Jurkat, Clone E6-1 (cell line): Measurements from ENCODE around the gene NCKAP5.

ENCODE experiments used
- DNase-seq: peaks from one replicate; pipeline ENCODE4 v3.0.0-alpha.2; 2011; ENCODE audit warnings: low read depth, low spot score
- H3K4me3 ChIP-seq: 2 replicates; pipeline ENCODE4 v1.5.1; 2011; ENCODE audit warnings: mild to moderate bottlenecking, low read length, control low read depth, moderate library complexity

Gene NCKAP5

DNA sequence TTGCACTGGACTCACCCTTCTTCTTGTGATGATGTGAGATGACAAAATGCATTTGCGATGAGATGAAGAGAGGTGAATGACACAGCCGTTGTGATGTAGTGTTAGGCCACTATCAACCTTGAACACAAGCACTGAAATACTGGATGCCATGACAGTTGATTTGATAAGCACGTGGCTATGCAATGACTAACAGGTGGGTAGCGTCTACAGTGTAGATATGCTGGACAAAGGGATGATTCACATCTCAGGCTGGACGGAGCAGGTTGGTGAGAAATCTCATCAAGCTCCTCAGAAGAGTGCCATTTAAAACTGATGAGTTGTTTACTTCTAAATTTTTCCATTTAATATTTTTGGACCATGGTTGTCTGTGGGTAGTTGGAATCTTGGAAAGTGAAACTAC is 522.5 kb downstream of the NCKAP5 start:
- no peak for DNase-seq
- H3K4me3 ChIP-seq, result no peak overlapping the region

DNA sequence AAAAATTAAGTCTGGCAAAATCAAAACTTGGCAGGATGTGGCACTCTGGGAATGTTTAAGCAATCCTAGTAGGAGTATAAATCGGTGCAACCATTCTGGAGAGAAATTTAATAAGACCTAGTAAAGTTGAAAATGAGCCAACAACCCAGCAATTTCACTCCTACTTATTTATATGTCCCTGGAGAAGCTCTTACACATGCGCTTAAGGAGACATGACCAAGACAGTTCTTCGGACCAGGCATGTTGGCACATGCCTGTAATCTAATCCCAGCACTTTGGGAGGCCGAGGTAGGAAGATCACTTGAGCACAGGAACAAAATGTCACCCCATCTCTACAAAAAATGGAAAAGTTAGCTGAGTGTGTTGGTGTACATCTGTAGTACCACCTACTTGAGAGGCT is 523.7 kb downstream of the NCKAP5 start:
- no peak overlapping the region for H3K4me3 ChIP-seq
- no peak for DNase-seq

DNA sequence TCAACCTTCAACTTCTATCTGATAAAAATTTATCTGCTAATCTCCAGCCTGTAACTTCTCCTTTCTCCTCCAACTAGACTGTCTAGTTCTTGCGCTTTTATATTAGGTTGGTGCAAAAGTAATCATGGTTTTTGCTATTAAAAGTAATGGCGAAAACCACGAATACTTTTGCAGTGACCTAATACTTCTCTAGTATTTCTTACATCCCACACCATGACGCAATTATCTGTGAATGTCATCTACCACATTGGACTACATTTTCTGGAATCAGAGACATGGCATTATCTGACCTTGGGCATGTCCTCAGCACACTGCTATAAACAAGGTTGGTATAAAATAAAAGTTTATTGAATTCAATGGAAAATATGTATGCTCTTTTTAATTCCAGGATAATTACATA is 528.1 kb downstream of the NCKAP5 start:
- DNase-seq, result no peak
- H3K4me3 ChIP-seq, result no peak overlapping the region

DNA sequence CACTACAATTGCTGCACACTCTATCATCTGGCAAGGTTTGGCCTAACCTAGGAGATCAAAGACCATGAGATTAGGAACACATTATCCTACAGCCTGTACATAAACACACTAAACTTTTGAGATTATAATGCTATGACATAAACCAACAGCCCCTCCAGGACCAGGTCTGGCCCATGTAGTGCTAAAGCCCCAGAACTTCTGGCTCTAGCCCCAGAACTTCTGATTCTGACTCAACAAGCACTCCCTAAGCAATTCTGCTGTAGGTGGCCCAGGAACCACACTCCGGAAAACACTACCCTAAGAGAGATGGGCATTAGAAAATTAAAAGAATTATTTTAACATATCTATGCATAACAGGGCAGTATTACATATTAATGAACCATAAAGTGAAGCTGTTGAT is 528.7 kb downstream of the NCKAP5 start:
- no peak for DNase-seq
- H3K4me3 ChIP-seq, result no peak overlapping the region

DNA sequence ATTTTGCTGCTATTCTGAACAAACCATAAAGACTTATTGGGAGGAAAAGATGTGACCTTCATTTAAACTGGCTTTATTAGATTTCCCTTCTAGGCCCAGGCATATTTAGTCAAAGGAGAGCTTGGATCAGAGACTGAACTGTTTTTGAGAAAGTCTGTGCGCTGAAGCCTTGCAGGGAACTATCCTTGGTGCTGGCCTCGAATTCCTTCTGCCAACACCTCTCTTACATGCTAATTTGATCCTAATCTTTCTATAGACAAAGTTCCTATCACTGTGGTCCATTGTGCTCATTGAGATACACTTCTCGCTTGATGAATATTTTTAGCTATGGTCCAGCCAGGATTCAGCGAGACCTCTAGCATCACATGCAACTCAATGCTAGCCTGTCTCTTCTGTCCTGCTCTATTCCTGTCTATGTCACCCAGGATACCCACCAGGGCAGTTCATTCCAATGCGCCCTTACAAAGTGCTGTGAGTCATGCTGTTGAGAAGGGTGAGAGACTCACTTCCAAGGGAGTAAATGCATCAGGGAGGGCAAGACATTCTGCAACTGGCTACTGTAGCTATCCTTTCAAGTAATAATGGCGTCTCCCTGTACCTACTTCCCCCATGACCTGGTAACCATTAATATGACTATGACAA is 541.6 kb downstream of the NCKAP5 start:
- DNase-seq, result no peak

DNA sequence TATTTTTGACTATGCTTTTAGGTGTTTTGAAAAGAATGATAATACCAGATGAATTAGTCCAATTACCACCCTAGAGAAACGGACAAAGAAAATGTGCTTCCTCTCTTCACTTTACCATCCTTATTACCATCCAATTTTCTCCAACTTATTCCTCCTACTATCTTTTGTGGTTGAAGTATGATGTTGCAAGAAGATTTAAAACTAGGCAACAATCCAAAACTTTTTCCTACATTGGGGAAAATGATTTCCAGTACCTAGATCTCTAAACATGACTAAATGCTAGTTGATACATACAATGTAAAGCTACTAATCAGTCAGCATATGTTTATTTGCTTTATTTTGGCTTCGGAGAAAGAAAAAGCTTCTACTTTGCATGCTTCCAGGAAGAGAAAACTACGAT is 543.3 kb downstream of the NCKAP5 start:
- H3K4me3 ChIP-seq, result no peak overlapping the region
- DNase-seq, result no peak

More for the DNA sequence above, 541.6 kb downstream of the NCKAP5 start:
- H3K4me3 ChIP-seq, result no peak overlapping the region

DNA sequence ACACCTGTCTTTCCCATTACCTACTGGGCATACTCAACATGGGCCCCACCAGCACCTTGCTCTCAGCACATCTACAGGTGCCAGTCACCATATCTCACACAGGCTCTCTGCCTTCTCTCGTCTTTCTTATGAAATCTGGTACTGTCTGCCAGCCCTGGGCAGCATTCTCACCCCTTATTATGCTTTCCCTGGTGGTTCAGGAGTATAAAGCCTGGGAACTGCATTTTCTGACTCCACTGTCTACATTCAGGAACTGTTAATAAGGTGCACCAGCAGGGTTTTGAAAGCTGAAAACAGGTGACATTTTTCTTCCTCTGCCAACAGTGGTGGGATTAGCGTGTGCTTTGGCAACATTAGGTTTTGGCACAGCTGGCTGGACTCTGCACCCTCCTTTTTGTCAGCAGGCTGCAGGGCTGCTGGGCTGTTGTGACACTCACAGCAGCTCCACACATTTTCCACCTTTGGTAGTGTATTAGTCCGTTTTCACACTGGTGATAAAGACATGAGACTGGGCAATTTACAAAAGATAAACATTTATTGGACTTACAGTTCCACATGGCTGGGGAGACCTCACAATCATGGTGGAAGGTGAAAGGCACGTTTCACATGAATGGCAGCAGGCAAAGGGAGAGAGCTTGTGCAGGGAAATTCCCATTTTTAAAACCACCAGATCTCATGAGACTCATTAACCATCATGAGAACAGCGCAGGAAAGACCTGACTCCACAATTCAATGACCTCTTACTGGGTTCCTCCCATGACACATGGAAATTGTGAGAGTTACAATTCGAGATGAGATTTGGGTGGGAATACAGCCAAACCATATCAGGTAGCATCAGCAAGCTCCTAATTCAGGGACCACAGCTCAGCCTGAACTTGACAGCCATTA is 555.2 kb downstream of the NCKAP5 start:
- no peak for DNase-seq
- H3K4me3 ChIP-seq, result no peak overlapping the region

DNA sequence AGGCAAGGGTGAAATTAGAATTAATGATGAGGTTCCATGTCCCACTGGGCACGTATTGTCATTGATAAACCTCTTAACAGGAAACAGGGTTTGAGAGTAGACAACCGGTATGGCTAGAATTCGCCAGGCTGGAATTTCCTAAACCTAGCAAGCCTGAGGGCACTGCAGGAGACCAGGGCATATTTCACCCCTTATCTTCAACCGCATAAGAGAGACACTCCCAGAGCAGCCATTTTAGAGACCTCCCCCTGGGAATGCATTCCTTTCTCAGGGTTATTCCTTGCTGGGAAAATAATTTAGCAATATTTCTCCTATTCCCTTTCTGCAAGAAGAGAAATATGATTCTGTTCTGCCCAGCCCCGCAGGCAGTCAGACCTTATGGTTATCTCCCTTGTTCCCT is 563.6 kb downstream of the NCKAP5 start:
- no peak overlapping the region for H3K4me3 ChIP-seq
- no peak for DNase-seq

DNA sequence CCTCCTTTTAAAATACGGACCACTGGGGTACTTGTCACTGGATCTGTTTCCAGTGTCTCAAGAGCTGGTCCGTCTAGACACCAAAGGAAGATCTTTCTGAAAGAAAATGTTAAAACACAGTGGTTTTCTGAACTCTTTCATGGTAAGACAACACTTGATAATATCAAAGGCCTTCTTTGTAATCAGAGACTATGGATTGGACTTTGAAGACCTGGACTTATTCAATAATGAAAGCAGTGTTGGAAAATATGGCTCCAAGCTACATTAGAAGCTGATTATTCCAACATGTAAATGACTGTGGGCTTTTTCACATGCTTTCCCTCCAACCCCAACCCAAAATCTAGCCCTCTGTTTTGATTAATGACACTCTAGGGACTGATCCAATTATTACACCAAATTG is 568.8 kb downstream of the NCKAP5 start:
- H3K4me3 ChIP-seq, result no peak overlapping the region
- DNase-seq, result no peak

DNA sequence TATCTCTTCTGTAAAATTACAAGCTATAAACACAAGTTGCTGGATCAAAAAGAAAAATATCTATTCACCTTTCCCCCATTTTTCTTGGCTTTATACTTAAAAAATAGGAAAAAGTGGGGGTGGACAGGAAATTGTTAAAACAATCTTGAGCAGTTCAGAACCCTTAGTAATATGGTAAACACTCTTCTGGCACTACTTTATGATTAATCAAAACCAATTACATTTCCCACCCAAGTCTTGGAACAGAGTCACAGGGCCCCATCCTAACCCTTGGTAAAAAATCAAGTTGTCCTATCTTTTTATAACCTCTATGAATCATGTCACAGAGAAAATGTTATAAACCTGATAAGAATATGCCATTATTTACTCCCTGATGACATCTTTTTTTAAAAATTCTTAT is 570.0 kb downstream of the NCKAP5 start:
- DNase-seq, result no peak
- no peak overlapping the region for H3K4me3 ChIP-seq

DNA sequence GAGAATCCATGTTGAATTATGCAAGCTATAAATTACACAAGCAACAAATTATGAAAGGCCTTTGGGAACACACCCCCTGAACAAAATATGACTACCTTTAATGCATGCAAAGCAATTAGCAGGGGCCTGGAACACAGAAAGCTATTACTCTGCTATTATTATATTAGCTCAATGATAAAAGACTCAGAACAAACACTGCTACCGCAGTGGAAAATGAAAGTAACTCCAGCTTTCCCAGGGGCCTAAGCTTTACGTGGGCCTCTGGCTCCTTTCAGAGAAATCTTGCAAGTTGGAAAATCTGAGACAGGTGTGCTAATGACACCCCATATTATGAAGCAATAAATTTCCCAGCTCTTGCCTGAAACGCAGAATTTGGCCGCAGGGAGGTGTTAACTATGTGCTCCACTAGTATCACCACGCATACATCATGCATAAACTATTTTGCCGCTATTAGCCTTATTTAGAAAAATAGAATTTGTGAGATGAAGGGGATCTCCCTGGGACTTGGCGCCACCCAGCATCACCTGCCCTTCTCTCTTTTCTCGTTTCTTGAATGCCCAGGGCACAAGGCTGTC is 576.7 kb downstream of the NCKAP5 start:
- H3K4me3 ChIP-seq, result no peak overlapping the region
- DNase-seq, result no peak

DNA sequence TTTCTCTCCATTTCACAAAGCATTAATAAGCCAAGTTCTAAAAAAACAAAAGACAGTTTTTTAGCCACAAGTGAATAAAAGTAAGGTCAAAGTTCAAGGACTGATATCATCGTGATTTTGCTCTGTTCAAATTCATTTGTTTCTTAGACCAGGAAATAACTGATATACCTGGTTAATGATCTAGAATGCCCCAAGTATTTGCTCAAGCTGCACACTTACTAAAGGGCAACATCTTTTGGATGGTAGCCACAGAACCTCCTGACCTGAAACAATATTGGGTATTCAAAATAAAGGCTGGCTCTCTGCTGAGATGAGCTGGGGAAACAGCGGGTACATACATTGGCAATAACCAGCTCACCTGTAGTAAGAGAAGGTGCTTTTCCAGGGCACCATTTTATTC is 583.5 kb downstream of the NCKAP5 start:
- H3K4me3 ChIP-seq, result no peak overlapping the region
- DNase-seq, result no peak

DNA sequence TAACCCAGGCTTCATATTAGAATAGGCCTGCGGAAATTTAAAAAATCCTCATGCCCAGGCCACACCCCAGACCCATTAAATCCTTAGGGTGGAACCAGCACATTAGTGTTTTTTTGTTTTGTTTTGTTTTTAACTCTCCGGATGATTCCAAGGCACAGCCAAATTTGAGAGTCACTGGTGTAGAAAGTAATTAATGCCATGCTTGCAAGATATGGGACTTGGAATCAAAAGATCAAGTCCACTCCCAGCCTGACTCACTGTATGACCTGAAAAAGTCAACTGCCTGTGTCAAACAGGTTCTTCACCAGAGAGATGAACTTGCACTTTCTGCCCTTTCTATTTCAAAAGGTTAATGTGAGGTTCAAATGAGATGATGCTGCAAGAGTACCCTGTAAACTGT is 588.0 kb downstream of the NCKAP5 start:
- DNase-seq, result no peak
- H3K4me3 ChIP-seq, result no peak overlapping the region

DNA sequence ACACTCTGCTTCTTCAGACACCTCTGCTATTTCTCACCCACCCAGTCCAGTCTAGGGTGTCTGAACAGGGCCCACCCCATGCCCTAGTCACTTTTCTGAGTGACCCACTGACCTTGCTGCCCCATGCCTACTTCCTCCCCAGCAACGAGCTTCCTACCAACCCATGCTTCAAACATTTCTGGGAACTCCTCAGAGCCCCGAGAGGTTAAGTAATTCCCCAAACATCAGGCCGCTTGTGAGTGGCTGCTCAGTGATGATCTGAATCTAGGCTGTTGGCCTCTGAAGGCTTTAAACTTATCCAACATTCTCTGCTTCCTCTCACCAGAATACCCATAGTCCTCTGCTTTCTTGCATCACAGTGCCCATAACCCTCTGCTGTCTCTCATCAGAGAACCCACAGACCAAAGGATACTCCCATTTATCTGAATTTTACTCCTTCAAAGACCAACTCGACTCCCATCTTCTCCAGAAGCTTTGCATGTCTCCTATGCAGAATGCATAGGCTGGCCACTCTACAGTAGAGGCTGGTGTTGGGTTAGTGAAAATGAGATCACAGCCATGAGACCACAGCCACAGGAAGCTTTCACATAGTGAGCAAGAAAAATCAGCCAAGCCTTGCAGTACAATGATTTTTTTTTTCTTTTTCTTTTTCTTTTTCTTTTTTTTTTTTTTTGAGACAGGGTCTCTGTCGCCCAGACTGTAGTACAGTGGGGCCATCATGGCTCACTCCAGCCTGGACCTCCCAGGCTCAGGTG is 588.7 kb downstream of the NCKAP5 start:
- H3K4me3 ChIP-seq, result no peak overlapping the region
- no peak for DNase-seq

DNA sequence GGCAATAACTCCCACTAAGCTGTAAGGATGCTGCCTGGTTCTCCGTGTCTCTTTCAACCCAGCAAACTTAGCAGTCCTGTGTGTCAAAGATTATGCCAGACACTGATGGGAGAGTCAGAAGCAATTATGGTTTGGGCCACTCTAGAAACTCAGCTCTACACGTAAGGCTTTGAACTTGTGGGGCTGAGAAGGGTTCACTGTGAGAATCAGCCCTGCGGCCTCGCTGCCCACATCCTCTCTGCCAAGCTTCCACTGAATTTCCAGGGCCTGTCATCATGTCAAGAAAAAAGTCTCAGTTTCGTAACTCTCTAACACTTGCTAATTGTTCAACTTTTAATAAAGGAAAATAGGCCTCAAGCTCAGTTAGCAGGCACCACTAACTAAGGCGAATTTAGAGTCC is 589.4 kb downstream of the NCKAP5 start:
- H3K4me3 ChIP-seq, result no peak overlapping the region
- peak; percentile 39 for DNase-seq

DNA sequence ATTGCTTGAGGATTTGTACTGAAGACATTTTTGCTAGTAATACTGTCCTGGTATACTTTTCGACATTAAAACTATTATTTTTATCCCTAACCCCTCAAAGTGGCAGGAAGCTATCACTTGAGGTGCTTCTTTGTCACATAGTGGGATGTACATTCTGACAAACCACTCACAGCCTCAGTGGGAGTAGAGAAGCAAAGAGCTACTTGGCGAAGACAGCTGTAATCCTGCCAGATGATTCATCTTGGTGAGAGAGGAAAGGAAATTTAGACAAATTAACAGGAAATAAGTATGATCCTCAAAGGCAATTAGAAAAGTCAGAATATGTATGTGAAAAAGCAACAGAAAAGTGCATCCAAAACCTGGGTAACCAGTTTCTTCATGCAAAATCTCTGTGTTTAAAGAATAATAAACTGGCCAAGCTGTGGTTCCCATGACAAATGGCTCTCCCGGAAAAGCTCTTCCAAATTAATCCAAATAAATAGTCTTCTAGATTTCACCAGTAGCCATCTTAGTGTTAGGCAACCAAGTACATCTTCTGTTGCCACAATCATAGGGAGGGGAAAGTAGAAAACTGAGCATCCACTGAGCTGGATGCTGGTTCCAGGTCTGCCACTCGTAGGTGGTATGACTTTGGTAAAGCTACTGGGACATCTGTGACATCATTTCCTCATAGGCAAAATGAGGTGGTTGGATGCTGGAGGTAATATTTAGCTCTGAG is 590.3 kb downstream of the NCKAP5 start:
- H3K4me3 ChIP-seq, result no peak overlapping the region
- DNase-seq, result no peak

DNA sequence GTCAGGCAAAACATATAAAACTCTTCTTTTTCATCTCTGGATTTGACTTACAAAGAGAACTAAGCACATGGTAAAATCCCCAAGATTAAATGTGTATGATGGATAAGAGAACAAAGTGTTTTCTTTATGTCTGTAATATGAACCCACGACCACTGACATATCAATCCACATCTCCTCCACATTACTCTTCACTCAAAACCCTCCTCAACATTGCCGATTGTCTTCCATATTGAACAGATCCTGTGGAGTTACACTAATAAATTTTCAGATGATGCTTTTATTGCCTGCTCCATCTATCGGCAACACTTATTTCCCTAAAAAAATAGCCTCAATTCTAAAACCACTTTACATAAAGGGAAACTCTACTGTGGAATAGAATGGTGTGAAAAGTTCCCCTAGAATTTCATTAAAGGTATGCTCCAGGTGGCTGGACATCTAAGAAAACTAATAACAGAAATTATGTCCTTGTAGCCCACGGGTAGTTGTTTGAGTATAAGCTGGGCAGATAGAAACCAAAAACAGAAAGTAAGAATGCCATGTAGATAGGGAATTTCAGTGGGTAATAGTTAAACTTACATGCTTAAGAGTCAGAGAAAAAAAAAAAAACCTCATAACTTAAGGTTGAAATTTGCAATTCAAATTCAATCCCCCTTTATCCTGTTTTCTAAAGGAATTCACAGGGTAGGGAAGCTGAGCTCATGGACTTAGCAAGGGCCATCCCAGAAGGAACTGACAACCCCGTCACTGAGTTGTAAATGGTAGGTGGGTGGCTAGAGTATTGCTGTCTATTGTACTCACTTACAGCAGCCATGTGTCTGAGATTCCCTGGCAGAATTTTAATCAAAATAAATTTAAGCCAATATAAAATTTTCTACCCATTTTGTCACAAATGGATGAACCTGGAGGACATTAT is 592.8 kb downstream of the NCKAP5 start:
- no peak overlapping the region for H3K4me3 ChIP-seq
- no peak for DNase-seq

DNA sequence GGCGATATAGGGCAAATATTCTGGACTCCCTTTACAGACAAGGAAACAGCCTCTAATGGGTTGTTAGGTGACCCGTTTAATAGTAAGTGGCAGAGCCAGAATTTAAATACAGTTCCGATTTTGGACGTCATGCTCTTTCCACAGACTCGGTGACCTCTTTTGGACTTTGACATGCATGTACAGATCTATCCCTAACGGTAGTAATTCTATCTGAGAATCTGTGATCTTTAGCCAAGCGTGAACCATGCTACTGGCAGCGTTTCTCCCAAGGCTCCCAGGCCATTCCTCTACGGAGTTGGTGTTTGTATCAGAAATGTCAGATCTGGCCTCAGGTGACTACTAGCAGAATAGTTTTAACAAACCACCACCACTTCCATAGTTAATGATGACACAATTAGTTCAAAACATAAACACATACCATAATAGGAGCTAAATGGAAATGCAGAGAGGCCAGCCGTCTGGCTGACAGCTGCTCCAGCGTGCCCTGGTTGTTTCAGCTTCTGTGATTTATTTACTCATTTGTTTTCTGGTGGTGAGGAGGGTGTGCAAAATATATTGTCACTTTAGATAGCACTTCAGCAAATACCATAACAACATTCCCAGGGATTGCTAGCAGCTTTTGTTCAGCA is 593.7 kb downstream of the NCKAP5 start:
- DNase-seq, result no peak
- no peak overlapping the region for H3K4me3 ChIP-seq
